AG04449 (cell line): Measurements from ENCODE around the gene MGLL.

Source experiments
- CTCF ChIA-PET: fragments of 350-600 bp; formaldehyde crosslinking; extraction: SDS; loops from one replicate; lab custom pipeline; 2021; ENCODE audit warnings: antibody characterized with exemption; lab: Yijun Ruan, JAX
- POLR2A ChIA-PET: fragments of 400-600, 350-600 bp; formaldehyde crosslinking; extraction: SDS; loops from one replicate; lab custom pipeline; 2020; ENCODE audit warnings: antibody characterized with exemption, inconsistent platforms; lab: Yijun Ruan, JAX
- DNase-seq: peaks from one replicate; pipeline ENCODE4 v3.0.0-alpha.2; 2010; ENCODE audit warnings: low read depth, low spot score
- H3K4me3 ChIP-seq: 2 replicates; pipeline ENCODE4 v1.5.1; 2011; ENCODE audit warnings: low read depth, mild to moderate bottlenecking, control low read depth, low read length
- CTCF ChIP-seq: IDR thresholded peaks from one replicate; pipeline ENCODE4 v1.5.1; 2011; ENCODE audit warnings: mild to moderate bottlenecking, moderate library complexity, low read length, control low read depth, inconsistent platforms; ENCODE audit not compliant: insufficient read depth; ENCODE audit errors: missing control alignments

The MGLL gene

GRCh38 chr3:127780536-127781400 is 41.5 kb downstream of the MGLL start:
- no peak for DNase-seq
- TF ChIP-seq CTCF = no peak
- ChIA-PET CTCF (interaction anchor here (1.8 to 4.5 kb wide), 3 partner anchors 9 to 90 kb away, joined by 6 to 22 read pairs (median 7); no protein-coding TSS in a partner anchor), POLR2A (no interaction called here)
- H3K4me3 ChIP-seq = no peak overlapping the region

- TF ChIP-seq CTCF = no peak
- H3K4me3 ChIP-seq = no peak overlapping the region
- CTCF ChIA-PET = interaction anchor here (1.7 to 4.5 kb wide), 4 partner anchors 10 to 84 kb away, joined by 6 to 22 read pairs (median 8); no protein-coding TSS in a partner anchor
- no peak for DNase-seq
- POLR2A ChIA-PET = no interaction called here
Measured at GRCh38 chr3:127779747-127780146, 42.6 kb downstream of the MGLL start.

- TF ChIP-seq CTCF = no peak
- H3K4me3 ChIP-seq = no peak overlapping the region
- ChIA-PET POLR2A (no interaction called here), CTCF (interaction anchor here (1.7 to 4.5 kb wide), 3 partner anchors 8 to 14 kb away, joined by 6 to 22 read pairs (median 8); no protein-coding TSS in a partner anchor)
- DNase-seq = no peak
Measured at GRCh38 chr3:127777921-127778656, 44.2 kb downstream of the MGLL start.

- no peak for DNase-seq
- no peak overlapping the region for H3K4me3 ChIP-seq
- TF ChIP-seq CTCF = no peak
- ChIA-PET POLR2A (no interaction called here), CTCF (interaction anchor here (2.3 to 4.5 kb wide), 2 partner anchors 8 to 13 kb away, joined by 8 to 22 read pairs; no protein-coding TSS in a partner anchor)
Measured at GRCh38 chr3:127777332-127777731, 45.0 kb downstream of the MGLL start.

DNA sequence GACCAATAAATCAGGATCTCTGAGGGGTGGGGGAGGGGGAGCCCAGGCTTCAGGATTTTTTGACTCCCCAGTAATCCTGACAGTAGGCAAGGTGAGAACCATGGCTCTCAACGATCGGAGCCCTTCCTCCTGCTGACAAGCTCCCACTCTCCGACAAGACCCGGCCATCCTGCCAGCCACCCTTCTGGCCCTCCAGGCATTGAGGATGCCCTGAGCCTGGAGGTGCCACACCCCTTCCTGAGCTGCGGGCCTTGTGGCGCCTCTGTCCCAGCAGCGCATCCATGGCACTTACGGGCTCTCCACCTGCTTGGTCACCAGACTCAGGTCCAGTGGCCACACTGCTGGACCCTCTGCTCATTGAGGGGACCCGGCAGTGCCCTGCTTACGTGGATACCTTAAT is 46.0 kb downstream of the MGLL start:
- TF ChIP-seq CTCF = no peak
- ChIA-PET POLR2A (interaction anchor here (0.8 kb wide), 1 partner anchor 15 kb away, joined by 3 read pairs; no protein-coding TSS in a partner anchor), CTCF (no interaction called here)
- no peak for DNase-seq
- no peak overlapping the region for H3K4me3 ChIP-seq
